HUES64 (cell line): Measurements from ENCODE around the gene TANGO6.
A peak's percentile ranks its signal among the peaks of the same experiment; 100 is the strongest.
"Not testable (repeated sequence)": the region's sequence is repeated elsewhere in the genome, so short reads cannot be mapped to it uniquely, and the experiment has no call there.

ENCODE experiments used
- H3K27ac ChIP-seq: 2 replicates; pipeline ENCODE4 v1.7.0; 2013; ENCODE audit warnings: low read depth, low read length, inconsistent platforms
- H3K27me3 ChIP-seq: 2 replicates; pipeline ENCODE4 v1.6.1; 2013; ENCODE audit warnings: mild to moderate bottlenecking, low read length; ENCODE audit not compliant: insufficient read depth
- H3K36me3 ChIP-seq: 2 replicates; pipeline ENCODE4 v1.6.1; 2013; ENCODE audit warnings: mild to moderate bottlenecking, low read length; ENCODE audit not compliant: insufficient read depth
- H3K4me1 ChIP-seq: 2 replicates; pipeline ENCODE4 v1.6.1; 2013; ENCODE audit warnings: mild to moderate bottlenecking, low read length, moderate library complexity; ENCODE audit not compliant: insufficient read depth
- H3K4me3 ChIP-seq: 2 replicates; pipeline ENCODE4 v1.5.1; 2013; ENCODE audit warnings: mild to moderate bottlenecking, low read length, moderate library complexity
- H3K9ac ChIP-seq: 2 replicates; pipeline ENCODE4 v1.6.1; 2013; ENCODE audit warnings: mild to moderate bottlenecking, low read depth, low read length
- H3K9me3 ChIP-seq: 2 replicates; pipeline ENCODE4 v1.6.1; 2013; ENCODE audit warnings: low read depth, low read length; ENCODE audit not compliant: insufficient read depth
- whole genome bisulfite sequencing: fragments of 150-250, 120-280 bp; methylation state at CpG from one replicate; pipeline ENCODE4 v1.1.7; 2013; ENCODE audit warnings: missing lambda C conversion rate; 5-methylcytosine and 5-hydroxymethylcytosine counted together

TANGO6 gene

DNA sequence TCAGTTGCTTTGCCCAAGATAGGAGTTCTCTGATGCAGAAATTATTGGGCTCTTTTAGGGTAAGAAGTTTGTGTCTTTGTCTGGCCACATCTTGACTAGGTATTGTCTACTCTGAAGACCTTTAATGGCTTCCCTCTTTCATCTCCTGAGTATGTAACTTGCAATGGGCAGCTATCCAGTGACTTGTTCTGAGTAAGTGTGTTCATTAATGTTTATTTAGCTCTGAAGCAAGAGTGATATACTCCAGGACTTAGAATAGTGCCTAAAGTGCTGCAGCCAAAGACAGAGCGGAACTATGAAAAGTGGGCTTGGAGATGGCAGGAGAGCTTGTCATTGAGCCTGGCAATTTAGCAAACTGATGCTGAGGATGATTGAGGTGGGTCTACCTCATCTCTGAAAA lies 8.8 kb upstream of the TANGO6 start:
- no peaks in the 10 kb centered on the region for H3K4me1 ChIP-seq
- H3K36me3 ChIP-seq: peaks cover 54% of the 10 kb centered on the region
- no peak overlapping the region for H3K27ac ChIP-seq
- H3K4me3 ChIP-seq: no peak overlapping the region
- no peaks in the 10 kb centered on the region for H3K27me3 ChIP-seq
- no peaks in the 10 kb centered on the region for H3K9me3 ChIP-seq
- 97% methylated on average over 1 of the region's 1 CpG for WGBS
- H3K9ac ChIP-seq: no peak overlapping the region

DNA sequence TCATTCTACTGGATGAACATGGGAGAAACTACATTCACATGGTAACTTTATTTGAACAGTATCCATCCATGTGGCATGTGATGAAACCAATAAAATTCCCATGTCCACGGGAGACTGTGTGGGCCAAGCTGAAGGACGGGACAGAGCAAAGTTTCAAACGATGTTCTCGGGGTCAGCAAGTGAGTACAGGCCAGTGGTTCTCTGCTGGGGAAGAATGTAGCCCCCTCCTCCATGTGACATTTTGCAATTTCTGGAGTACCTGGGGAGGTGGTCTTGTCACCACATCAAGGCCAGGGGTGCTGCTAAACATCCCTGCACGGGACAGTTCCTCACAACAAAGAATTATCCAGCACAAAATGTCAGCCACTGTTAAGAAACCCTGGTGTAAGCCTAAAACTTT lies 7.4 kb upstream of the TANGO6 start:
- no peaks in the 10 kb centered on the region for H3K27me3 ChIP-seq
- H3K4me1 ChIP-seq: no peaks in the 10 kb centered on the region
- 95% methylated on average over 5 of the region's 5 CpGs for WGBS
- peaks cover 41% of the 10 kb centered on the region for H3K36me3 ChIP-seq
- no peaks in the 10 kb centered on the region for H3K9me3 ChIP-seq
- H3K9ac ChIP-seq: no peak overlapping the region
- no peak overlapping the region for H3K27ac ChIP-seq
- no peak overlapping the region for H3K4me3 ChIP-seq

DNA sequence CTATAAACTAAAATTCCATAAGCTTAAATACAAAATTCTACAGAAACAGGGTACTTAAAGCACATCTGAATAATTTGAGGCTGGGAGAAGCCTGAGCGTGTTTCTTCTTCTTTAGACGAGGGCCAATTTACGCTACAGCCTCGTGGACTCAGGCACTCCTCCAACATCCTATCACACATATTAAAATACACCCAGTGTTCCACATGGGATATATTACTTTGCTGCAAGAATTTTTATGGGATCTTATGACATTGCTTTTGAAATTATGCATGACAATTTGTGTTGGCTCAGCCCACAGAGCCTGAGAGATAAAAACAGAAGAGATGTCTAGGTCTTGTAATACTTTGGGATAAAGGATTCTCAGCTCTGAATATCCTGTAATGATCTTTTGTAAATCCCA lies 3.5 kb upstream of the TANGO6 start:
- H3K9me3 ChIP-seq: no peaks in the 10 kb centered on the region
- H3K9ac ChIP-seq: no peak overlapping the region
- WGBS: 94% methylated on average over 4 of the region's 4 CpGs
- no peaks in the 10 kb centered on the region for H3K27me3 ChIP-seq
- 0 out of 2 replicates have a peak, but pooled peaks cover 5% of the 10 kb centered on the region for H3K4me1 ChIP-seq
- peaks cover 10% of the 10 kb centered on the region for H3K36me3 ChIP-seq
- no peak overlapping the region for H3K4me3 ChIP-seq
- no peak overlapping the region for H3K27ac ChIP-seq

GRCh38 chr16:68842964-68843481 lies 308 bp upstream of the TANGO6 start:
- Histone ChIP-seq H3K4me3 (peak overlapping the region; percentile 83), H3K9ac (peak overlapping the region; percentile 95), H3K27ac (peak overlapping the region; percentile 91; the same call in 1 of the 2 replicates)
- H3K9me3 ChIP-seq, H3K27me3 ChIP-seq, H3K36me3 ChIP-seq, H3K4me1 ChIP-seq: not testable (repeated sequence)
- 71% methylated on average over 23 of the region's 23 CpGs for WGBS

DNA sequence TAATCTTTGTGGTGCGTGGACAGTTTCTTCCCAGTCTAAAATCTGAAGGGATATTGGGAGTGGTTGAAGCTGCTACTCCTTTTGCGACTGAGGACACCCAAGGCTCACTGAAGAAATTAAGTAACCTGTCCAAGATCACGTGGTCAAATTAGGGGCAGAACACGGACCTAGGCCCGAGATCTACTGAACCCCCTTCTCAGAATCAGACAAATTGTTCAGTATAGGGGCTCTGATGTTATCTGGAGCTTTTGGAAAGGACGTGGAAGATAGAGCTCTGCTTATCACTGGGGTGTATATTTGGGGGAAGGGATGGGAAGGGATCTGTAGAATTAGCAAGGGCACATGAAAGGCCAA lies 857 bp downstream of the TANGO6 start:
- H3K4me1 ChIP-seq: 0 out of 2 replicates have a peak, but pooled peaks cover 5% of the 10 kb centered on the region
- no peaks in the 10 kb centered on the region for H3K27me3 ChIP-seq
- H3K9me3 ChIP-seq: no peaks in the 10 kb centered on the region
- 18% methylated on average over 6 of the region's 6 CpGs for WGBS
- peak overlapping the region; percentile 83 for H3K4me3 ChIP-seq
- peak overlapping the region; percentile 95 for H3K9ac ChIP-seq
- H3K27ac ChIP-seq: no peak overlapping the region; the same call in 1 of the 2 replicates
- H3K36me3 ChIP-seq: no peaks in the 10 kb centered on the region

GRCh38 chr16:68848786-68849185 lies 5.5 kb downstream of the TANGO6 start:
- H3K9me3 ChIP-seq: no peaks in the 10 kb centered on the region
- no peak overlapping the region for H3K27ac ChIP-seq
- no peak overlapping the region for H3K9ac ChIP-seq
- no peak overlapping the region for H3K4me3 ChIP-seq
- WGBS: 98% methylated on average over 9 of the region's 9 CpGs
- H3K36me3 ChIP-seq: no peaks in the 10 kb centered on the region
- H3K27me3 ChIP-seq: no peaks in the 10 kb centered on the region
- 0 out of 2 replicates have a peak, but pooled peaks cover 5% of the 10 kb centered on the region for H3K4me1 ChIP-seq

DNA sequence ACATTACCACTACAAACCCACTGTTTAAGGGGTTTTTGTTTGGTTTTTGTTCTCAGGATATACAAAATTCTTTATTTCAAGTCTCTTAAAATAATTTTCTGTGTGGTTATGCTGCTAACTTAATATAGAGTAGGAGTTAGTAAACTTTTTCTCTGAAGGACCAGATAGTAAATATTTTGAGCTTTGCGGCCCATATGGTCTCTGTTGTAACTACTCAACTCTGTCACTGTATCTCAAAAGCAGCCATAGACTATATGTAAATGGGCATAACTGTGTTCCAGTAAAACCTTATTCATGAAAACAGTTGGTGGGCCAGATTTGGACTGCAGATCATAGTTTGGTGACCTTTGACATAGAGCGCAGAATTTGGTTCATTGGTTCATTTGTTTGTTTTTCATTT lies 7.2 kb downstream of the TANGO6 start:
- Histone ChIP-seq H3K9me3 (no peaks in the 10 kb centered on the region), H3K27ac (no peak overlapping the region), H3K27me3 (no peaks in the 10 kb centered on the region), H3K9ac (no peak overlapping the region), H3K4me1 (no peaks in the 10 kb centered on the region), H3K4me3 (no peak overlapping the region), H3K36me3 (no peaks in the 10 kb centered on the region)
- WGBS: 100% methylated on average over 2 of the region's 2 CpGs

DNA sequence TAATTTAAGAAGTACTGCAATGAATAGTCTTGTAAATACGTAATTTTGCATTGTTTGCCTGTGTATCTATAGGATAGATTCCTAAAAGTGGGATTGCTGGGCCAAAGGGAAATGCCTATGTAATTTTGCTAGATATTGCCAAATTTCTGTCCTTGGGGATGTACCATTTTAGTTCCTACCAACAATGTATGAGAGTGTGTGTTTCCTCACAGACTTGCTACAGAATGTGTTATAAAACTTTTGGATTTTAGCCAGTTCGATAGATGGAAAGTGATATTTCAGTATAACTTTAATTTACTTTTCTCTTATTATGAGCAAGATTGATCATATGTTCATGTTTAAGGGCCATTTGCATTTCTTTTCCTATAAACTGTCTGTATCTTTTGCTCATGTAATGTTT lies 8.3 kb downstream of the TANGO6 start:
- H3K27me3 ChIP-seq: no peaks in the 10 kb centered on the region
- WGBS: 96% methylated on average over 1 of the region's 2 CpGs

GRCh38 chr16:68857479-68857878 lies 14.1 kb downstream of the TANGO6 start:
- Histone ChIP-seq H3K9ac (no peak overlapping the region), H3K36me3 (peaks cover 11% of the 10 kb centered on the region), H3K9me3 (no peaks in the 10 kb centered on the region), H3K27ac (no peak overlapping the region), H3K4me1 (no peaks in the 10 kb centered on the region), H3K27me3 (no peaks in the 10 kb centered on the region), H3K4me3 (no peak overlapping the region)
- 96% methylated on average over 1 of the region's 1 CpG for WGBS

More for the DNA sequence above, 8.3 kb downstream of the TANGO6 start:
- Histone ChIP-seq H3K9ac (no peak overlapping the region), H3K4me1 (no peaks in the 10 kb centered on the region), H3K4me3 (no peak overlapping the region), H3K27ac (no peak overlapping the region), H3K36me3 (no peaks in the 10 kb centered on the region), H3K9me3 (no peaks in the 10 kb centered on the region)

GRCh38 chr16:68859828-68860227 lies 16.5 kb downstream of the TANGO6 start:
- WGBS: 89% methylated on average over 4 of the region's 4 CpGs
- Histone ChIP-seq H3K36me3 (peaks cover 16% of the 10 kb centered on the region), H3K4me3 (no peak overlapping the region), H3K27me3 (no peaks in the 10 kb centered on the region), H3K9me3 (no peaks in the 10 kb centered on the region), H3K9ac (no peak overlapping the region), H3K27ac (no peak overlapping the region), H3K4me1 (no peaks in the 10 kb centered on the region)

GRCh38 chr16:68860978-68861892 lies 17.9 kb downstream of the TANGO6 start:
- H3K4me3 ChIP-seq: no peak overlapping the region
- no peaks in the 10 kb centered on the region for H3K9me3 ChIP-seq
- no peak overlapping the region for H3K9ac ChIP-seq
- no peaks in the 10 kb centered on the region for H3K27me3 ChIP-seq
- H3K36me3 ChIP-seq: peaks cover 18% of the 10 kb centered on the region
- WGBS: 83% methylated on average over 15 of the region's 15 CpGs
- H3K4me1 ChIP-seq: no peaks in the 10 kb centered on the region
- no peak overlapping the region for H3K27ac ChIP-seq
